Neural crest cell (in vitro differentiated cells): ENCODE data around the gene GSE1. TPM values are rescaled to one million over a fixed set of nuclear protein-coding genes. Genes with fewer than 3 reads are reported as not detected.

Source experiments
- DNase-seq: peaks from one replicate; pipeline ENCODE4 v3.0.0; 2021; ENCODE audit warnings: low read depth, mixed read lengths, low spot score
- H3K27ac Mint-ChIP-seq: one replicate; pipeline ENCODE4 v1.8.0; 2021; ENCODE audit warnings: mild to moderate bottlenecking, mixed read lengths; ENCODE audit not compliant: unreplicated experiment
- H3K27me3 Mint-ChIP-seq: 2 replicates; pipeline ENCODE4 v1.8.0; 2021; ENCODE audit warnings: low read depth, mild to moderate bottlenecking, mixed read lengths
- H3K36me3 Mint-ChIP-seq: 2 replicates; pipeline ENCODE4 v1.8.0; 2021; ENCODE audit warnings: low read depth, mild to moderate bottlenecking, mixed read lengths
- H3K4me1 Mint-ChIP-seq: 2 replicates; pipeline ENCODE4 v1.8.0; 2021; ENCODE audit warnings: mixed read lengths
- H3K4me3 Mint-ChIP-seq: one replicate; pipeline ENCODE4 v1.8.0; 2021; ENCODE audit warnings: mild to moderate bottlenecking, mixed read lengths
- H3K9me3 Mint-ChIP-seq: 2 replicates; pipeline ENCODE4 v1.8.0; 2021; ENCODE audit warnings: mixed read lengths
- total RNA-seq: library from RNA; stranded (reverse); gene quantifications from 2 replicates; pipeline ENCODE4 v1.2.1, GENCODE V29; 2021
- TF ChIP-seq, protein P1 (sequence below): fragments of 200-600 bp; sonication (generic); conservative IDR thresholded peaks from 2 replicates; pipeline ENCODE4 v1.5.0; 2021; ENCODE audit warnings: antibody characterized with exemption, mild to moderate bottlenecking

The GSE1 gene
- total RNA-seq, 1 donor from 2014 or later: 27.3 TPM

DNA sequence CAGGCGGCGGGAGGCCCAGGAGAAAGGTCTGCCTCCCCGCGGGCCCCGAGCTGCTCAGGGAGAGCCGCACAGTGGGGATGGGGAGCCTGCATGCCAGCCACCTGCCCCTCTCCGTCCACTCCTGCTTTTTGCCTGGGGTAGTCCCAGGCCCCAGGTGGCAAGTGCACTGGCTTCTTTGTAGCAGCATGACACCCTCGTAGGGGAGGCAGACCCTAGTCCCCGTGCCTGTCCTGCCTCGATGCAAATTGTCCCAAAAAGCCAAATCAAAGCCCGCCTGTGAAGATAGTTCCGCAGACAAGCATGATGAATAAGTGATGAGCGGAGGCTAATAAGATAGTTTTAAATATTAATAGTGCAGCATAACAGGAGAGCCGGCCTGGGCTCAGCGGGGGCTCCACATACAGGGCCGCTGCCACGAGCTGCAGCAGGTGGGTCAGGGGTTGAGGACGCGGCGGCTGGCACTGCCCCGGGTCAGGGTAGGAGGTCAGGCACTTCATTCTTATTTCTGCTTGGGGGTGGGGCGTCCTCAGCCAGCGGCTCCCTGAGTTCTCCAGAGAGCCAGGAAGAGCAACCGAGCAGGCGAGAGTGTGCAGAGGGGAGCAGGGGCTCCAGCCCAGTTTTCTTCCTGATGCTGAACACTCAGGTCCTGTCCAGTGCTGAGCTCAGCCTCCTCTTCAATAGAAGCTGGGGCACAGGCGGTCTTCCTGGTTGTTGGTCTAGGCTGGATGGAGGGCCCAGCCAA lies 48.8 kb downstream of the GSE1 start:
- Mint-ChIP-seq H3K9me3 (no peaks in the 10 kb centered on the region), H3K4me3 (peak overlapping the region; percentile 80), H3K27me3 (peaks cover 15% of the 10 kb centered on the region), H3K27ac (peak overlapping the region; percentile 83), H3K36me3 (peaks cover 25% of the 10 kb centered on the region), H3K4me1 (peaks cover 30% of the 10 kb centered on the region)
- TF ChIP-seq, protein P1, sequence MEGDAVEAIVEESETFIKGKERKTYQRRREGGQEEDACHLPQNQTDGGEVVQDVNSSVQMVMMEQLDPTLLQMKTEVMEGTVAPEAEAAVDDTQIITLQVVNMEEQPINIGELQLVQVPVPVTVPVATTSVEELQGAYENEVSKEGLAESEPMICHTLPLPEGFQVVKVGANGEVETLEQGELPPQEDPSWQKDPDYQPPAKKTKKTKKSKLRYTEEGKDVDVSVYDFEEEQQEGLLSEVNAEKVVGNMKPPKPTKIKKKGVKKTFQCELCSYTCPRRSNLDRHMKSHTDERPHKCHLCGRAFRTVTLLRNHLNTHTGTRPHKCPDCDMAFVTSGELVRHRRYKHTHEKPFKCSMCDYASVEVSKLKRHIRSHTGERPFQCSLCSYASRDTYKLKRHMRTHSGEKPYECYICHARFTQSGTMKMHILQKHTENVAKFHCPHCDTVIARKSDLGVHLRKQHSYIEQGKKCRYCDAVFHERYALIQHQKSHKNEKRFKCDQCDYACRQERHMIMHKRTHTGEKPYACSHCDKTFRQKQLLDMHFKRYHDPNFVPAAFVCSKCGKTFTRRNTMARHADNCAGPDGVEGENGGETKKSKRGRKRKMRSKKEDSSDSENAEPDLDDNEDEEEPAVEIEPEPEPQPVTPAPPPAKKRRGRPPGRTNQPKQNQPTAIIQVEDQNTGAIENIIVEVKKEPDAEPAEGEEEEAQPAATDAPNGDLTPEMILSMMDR: no peak
- no peak for DNase-seq

DNA sequence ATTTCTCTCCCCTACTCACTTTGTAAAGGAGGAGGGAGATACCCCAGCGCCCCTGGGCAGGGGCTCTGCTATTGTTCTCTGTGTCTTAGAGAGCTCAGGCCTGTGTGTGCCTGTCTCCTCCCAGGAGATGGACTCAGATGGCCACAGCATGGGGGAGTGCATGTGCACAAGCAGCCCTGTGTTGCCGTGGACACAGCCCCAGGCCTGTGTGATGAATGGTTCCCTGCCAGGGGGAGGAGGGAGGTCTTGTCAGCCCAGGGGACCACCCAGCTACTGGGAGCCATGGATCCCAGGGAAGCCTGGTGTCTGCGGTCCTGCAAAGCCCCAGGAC lies 49.3 kb downstream of the GSE1 start:
- Mint-ChIP-seq H3K4me1 (peaks cover 30% of the 10 kb centered on the region), H3K27ac (peak overlapping the region; percentile 83), H3K36me3 (peaks cover 25% of the 10 kb centered on the region), H3K9me3 (no peaks in the 10 kb centered on the region), H3K27me3 (peaks cover 15% of the 10 kb centered on the region), H3K4me3 (peak overlapping the region; percentile 80)
- TF ChIP-seq, protein P1: no peak
- peak; percentile 68 for DNase-seq

DNA sequence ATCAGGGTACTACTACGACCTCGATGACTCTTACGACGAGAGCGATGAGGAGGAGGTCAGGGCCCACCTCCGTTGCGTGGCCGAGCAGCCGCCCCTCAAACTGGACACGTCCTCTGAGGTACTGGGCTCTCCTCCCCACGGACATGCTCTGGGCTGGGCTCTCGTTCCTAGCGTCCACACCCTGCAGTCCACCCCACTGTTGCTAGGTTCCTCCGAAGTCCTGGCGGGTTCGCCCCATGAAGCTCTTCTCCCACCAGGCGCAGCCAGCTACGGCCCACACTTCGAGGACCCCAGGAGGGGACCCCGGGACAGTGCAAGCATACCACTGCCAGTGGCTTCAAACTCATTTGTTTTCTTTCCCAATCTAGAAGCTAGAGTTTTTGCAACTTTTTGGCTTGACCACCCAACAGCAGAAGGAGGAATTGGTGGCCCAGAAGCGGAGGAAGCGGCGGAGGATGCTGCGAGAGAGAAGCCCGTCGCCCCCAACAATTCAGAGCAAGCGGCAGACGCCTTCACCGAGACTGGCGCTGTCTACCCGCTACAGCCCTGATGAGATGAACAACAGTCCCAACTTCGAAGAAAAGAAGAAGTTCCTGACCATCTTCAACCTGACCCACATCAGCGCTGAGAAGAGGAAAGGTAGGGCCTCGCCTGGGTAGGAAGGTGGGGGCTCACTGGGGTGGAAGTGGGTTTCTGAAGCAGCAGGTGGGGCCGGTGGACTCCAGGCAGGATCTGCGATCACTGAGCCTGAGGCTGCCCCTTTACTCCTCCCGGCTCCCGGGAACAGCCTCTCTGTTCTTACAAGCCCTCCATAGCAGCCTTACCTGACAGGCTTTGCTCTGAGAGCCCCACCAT lies 50.1 kb downstream of the GSE1 start:
- DNase-seq: no peak
- Mint-ChIP-seq H3K27ac (peak overlapping the region; percentile 81), H3K27me3 (peaks cover 15% of the 10 kb centered on the region), H3K9me3 (no peaks in the 10 kb centered on the region), H3K36me3 (peaks cover 25% of the 10 kb centered on the region), H3K4me1 (peaks cover 30% of the 10 kb centered on the region), H3K4me3 (peak overlapping the region; percentile 80)
- TF ChIP-seq, protein P1: no peak

DNA sequence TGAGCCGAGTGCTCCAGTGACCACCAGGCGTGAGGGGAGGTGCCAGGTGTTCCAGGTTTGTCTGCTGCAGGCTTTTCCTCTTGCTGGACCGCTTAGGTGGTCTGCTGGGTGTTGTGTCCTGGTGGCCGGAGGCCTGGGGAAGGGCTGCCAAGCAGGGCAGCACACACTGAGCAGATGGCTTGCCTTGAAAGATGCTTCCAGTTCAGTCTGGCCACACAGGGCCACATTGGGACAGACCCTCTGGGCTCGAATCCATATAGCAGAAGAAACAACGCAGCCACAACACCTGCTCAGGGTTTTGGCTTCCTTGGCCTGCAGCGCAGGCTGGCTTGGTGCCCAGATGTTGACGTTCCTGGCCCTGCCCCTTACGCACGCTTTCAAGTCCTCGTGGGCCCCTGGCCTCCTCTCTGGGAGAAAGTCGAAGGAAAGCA lies 50.8 kb downstream of the GSE1 start:
- Mint-ChIP-seq H3K27me3 (peaks cover 15% of the 10 kb centered on the region), H3K4me1 (peaks cover 30% of the 10 kb centered on the region), H3K27ac (peak overlapping the region; percentile 81), H3K9me3 (no peaks in the 10 kb centered on the region), H3K4me3 (no peak overlapping the region), H3K36me3 (peaks cover 25% of the 10 kb centered on the region)
- TF ChIP-seq, protein P1: no peak
- no peak for DNase-seq

DNA sequence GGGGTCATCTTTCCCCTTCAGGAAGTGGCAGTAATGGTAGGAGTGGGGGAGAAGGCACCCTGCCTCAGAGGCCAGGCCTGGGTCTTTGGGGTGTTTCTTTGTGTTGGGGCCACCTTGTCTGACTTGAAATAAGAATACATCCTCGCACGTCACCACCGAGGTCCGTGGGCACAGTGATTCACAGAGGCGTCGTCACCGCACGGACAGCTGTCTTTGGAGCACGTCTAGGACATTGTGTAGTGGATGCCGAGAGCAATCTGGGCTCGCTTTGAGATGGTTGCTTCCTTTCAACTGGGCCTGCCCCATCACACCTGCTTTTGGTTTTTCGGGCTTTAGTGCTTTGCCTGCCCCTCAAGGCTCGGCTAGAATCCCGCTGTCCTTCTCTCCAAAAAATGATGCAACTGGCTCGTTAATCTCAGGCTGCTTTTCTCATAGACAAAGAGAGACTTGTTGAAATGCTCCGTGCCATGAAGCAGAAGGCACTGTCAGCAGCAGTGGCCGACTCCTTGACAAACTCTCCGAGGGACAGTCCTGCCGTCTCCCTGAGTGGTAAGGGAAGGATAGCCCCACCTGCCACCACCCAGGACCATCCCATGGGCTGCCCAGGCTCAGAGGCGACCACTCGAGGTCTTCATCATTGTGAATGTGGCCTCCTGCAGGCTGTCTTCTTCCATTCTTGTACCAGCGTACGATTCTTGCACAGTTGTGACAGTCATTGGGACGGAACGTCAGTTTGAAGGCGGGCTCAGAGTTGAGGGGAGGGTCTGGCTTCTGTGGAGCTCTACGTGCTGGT lies 51.7 kb downstream of the GSE1 start:
- Mint-ChIP-seq H3K27me3 (peaks cover 12% of the 10 kb centered on the region), H3K4me1 (peaks cover 24% of the 10 kb centered on the region), H3K9me3 (no peaks in the 10 kb centered on the region), H3K4me3 (peak overlapping the region; percentile 34), H3K27ac (no peak overlapping the region), H3K36me3 (peaks cover 22% of the 10 kb centered on the region)
- DNase-seq: no peak
- TF ChIP-seq, protein P1: no peak
